ENCODE results near the gene SLC8A1.
"Not testable (repeated sequence)": the region's sequence is repeated elsewhere in the genome, so short reads cannot be mapped to it uniquely, and the experiment has no call there.

Gene SLC8A1

GRCh38 chr2:40102447-40102846, 349.4 kb downstream of the SLC8A1 start:
- DNase-seq (ENCODE audit: low read depth): no peak

- no peak for DNase-seq (ENCODE audit: low read depth)
Observed at GRCh38 chr2:40101131-40101575, 350.7 kb downstream of the SLC8A1 start.

- DNase-seq (ENCODE audit: low read depth): no peak
Observed at GRCh38 chr2:40100676-40101075, 351.2 kb downstream of the SLC8A1 start.

DNA sequence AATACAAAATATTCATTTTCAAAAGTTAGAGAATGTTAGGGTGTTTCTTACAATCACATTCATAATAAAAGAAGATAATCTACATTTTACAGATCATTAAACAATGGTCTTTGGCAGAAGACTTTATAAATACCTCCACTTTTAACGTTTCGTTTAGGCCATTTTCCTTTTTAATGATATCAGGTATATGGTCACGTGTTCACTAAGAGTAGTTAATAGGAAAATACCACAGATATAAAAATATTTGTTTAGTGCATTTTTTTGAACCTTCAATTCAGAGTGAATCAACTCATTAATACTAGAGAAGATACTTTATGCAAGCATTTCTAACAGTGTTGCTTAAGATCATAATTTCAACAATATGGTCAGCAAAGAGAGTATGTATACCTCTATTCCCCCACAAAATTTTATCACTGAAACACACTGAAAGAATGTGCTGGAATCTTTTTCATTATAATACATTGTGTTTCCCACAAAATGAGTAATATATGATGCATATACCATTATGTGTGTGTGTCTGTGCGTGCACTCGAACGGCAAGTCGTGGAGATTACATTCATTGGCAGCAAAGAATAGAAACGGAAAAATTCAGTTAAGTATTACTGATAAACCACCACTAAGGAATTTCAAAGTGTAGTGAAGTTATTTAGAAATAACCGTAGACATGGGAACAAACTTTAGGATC, 353.0 kb downstream of the SLC8A1 start:
- no peak for DNase-seq (ENCODE audit: low read depth)

DNA sequence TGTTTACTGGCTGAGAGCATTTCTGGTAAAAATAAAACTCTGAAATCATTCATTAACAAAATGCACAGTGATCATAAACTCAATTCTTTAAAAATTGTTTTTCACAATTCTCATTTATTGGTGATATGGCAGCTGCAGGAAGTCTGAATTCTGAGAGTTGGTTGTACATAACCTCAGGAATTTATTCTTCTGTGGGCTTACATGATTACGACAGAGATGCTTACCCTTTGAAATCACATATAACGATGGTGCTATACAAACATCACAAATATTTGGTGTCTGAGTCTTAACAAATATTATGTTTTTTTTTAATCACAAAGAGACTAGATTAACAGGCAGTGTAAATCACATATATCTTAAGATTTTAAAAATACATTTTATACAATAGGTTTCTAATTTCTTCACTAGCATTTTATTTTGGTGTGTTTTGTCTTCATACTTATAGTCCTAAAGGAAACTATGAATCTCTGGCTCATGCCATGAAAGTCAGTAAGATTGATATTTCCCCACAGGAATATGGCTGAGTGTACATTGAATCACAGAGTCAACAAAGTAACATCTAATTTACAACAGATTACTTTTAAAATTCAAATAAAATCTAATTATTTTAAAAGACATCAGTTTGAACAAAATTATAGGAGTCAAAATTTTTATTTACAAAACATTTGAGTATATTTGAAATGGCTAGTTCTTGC, 354.1 kb downstream of the SLC8A1 start:
- no peak for DNase-seq (ENCODE audit: low read depth)

DNA sequence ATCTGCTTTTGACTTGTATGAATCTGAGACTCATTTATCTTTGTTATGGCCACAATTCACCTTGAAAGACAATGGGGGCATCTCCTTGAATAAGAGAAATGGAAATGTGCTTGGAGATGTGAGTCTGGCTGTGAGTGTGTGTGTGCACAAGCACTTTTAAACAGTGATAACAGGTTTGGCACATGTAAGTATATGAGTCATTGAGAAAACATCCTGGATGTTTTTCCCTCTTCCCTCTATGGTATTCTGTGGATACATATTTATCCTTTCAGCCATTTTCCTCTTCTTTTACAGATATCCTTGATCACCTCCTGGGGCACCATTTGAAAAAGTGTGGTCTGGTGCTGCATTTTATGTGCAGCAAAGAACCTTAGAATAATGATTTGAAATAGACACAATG, 355.5 kb downstream of the SLC8A1 start:
- DNase-seq (ENCODE audit: low read depth): no peak

DNA sequence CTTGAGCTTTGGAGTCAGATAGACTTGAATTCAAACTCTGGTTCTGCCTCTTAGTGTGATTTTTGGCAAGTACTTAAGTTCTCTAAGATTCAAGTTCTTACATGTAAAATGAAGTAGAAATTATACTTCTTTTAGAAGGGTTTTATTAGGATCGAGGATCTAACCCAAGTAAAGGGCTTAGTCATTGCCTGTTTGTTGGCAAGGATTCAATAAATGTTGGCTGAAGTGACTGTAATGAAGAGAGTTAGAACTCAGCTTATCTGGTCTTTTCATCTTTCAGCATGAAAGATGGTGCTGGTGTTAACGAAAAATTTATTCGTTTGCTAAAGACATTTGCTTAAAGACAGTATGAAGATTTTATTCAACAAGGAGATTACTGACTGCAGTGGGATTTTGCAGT, 356.9 kb downstream of the SLC8A1 start:
- DNase-seq (ENCODE audit: low read depth): no peak

DNA sequence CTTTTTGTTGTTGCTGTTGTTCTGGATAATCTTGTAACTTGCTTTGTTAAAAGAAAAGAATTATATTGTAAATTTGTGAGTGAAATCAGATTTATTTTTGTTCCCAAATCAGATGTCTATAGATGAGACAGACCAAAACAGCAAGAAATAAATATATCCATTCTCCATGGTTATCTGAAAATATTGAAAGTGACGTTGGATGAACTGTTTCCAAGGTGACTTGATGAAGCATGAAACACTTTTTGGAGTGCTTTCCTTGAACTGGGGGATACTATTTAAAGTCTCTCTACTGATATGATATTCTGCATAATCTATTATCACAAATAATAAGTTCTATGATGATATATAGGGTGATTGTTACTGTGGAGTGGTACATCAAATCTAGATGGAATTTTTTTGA, 357.4 kb downstream of the SLC8A1 start:
- no peak for DNase-seq (ENCODE audit: low read depth)

- DNase-seq (ENCODE audit: low read depth): no peak
Observed at GRCh38 chr2:40093021-40093675, 358.7 kb downstream of the SLC8A1 start.

DNA sequence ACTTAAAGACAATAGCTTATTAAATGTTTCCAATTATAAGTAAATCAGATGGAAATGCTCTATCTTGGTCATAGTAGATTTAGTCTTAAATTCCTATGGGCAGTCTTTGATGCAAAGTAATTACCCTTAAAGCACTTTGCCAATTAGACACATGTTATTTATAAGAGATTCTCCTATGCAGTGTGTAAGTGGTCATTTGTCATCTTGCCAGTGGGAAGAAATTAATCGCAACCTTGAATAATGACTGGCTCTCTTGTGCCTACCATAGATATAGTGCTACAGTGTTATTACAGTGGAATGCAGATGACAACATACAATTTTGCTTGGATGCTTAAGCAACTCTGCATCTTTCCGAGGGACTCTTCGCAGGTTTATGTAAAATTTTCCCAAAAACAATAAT, 361.8 kb downstream of the SLC8A1 start:
- no peak for DNase-seq (ENCODE audit: low read depth)

DNA sequence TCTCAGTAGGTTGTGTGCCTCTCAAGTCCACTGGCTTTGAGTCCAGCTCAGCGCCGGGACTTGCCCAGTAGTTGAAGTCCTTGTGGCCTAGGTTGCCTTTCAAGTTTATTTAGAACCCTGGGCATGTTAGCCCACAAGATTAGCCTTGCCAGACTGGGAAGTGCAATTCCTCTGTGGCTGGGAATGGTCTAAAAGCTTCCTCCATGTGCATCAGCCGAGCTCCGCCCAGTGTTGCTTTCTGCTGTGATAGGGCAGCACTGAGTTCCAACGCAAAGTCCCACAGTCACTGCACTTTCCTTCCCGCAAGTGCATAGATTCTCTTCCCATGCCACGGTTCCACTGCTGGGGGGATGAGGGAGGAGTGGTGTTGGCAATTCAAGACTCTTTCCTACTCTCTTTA, 364.0 kb downstream of the SLC8A1 start:
- no peak for DNase-seq (ENCODE audit: low read depth)

DNA sequence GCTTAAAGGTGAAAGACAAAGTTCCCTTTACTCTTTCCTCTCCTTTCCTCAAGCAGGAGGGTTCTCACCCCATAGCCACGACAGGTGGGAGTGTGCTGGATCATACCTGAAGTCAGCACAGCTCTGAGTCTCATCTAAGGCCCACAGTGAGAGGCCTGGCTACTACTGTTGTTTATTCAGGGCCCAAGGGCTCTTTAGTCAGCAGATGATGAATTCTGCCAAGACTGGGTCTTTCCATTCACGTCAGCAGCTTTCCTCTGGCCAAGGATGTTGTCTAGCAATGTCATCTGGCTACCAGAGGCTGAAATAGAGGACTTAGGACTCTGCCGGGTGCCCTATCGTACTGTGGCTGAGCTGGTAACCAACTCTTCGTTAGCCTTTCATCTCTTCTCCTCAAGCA, 364.5 kb downstream of the SLC8A1 start:
- no peak for DNase-seq (ENCODE audit: low read depth)

DNA sequence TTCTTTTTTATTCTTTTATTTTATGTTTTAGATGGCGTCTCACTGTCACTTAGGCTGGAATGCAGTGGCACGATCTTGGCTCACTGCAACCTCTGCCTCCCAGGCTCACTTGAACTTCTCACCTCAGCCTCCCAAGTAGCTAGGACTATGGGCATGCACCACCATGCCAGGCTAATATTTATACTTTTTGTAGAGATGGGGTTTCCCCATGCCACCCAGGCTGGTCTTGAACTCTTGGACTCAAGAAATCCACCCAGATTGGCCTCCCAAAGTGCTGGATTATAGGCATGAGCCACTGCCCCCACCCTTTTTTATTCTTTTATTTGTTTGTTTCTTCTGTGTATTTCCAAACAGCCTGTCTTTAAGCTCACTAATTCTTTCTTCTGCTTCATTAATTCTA, 366.1 kb downstream of the SLC8A1 start:
- no peak for DNase-seq (ENCODE audit: low read depth)

GRCh38 chr2:40073336-40073735, 378.6 kb downstream of the SLC8A1 start:
- DNase-seq (ENCODE audit: low read depth): not testable (repeated sequence)

DNA sequence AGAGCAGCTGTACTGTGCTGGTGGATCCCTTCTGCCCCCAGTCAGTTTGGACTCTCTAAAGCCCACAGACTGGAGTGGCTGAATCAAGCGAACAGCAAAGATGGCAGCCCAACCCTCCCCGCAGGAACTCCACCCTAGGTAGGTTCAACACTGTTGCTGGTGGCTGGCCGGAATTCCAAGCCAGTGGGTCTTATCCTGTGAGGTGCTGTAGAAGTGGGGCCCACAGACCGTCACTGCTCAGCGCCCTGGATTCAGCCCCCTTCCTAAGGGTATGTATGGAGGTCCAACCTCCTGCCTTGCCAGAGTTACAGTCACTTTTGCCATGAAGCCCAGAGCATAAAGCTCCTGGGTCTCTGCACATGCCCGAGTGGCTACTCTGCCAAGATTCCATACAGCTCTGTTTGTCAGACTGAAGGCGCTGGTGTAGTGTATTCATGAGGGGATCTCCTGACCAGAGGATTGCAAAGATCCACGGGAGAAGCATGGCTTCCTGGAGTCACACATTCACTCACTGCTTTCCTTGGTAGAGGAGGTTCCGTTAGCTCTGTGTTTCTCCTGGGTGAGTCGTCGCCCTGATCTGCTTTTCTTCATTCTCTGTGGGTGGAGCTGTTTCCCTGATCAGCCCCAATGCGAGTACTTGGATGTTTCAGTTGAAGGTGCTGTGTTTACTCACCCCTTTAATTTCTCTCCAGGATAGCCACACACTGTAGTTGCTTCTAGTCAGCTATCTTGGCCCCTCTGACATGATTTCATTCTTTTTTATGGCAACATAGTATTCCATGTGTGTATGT, 379.3 kb downstream of the SLC8A1 start:
- DNase-seq (ENCODE audit: low read depth): no peak

- DNase-seq (ENCODE audit: low read depth): no peak
Observed at GRCh38 chr2:40062381-40062780, 389.5 kb downstream of the SLC8A1 start.

GRCh38 chr2:40049781-40050180, 402.1 kb downstream of the SLC8A1 start:
- DNase-seq (ENCODE audit: low read depth): no peak

DNA sequence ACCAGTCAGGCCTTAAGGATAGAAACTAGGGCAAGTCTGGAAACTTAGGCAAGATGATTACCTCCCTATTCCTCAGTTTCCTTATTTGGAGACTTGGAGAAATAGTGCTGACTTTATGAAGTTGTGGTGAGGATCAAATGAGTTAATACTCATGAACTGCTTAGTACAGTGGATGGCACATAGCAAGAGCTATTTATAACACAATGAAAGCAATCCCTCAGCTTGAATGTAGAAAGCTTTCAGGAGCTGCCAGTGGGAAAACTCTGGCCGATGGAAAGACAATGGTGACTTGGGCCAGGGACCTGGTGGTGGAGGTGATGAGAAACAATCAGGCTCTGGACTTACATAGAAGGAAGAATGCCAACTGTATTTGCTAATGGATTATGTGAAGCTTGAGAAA, 403.4 kb downstream of the SLC8A1 start:
- DNase-seq (ENCODE audit: low read depth): no peak

GRCh38 chr2:40047406-40047805, 404.5 kb downstream of the SLC8A1 start:
- DNase-seq (ENCODE audit: low read depth): no peak
